Measurements from ENCODE around the gene SPESP1. TPM values are rescaled to one million over a fixed set of nuclear protein-coding genes. Genes with fewer than 3 reads are reported as not detected.

SPESP1 gene
- total RNA-seq, 2 experiments from 2014 or later: not detected

GRCh38 chr15:68994981-68995761 is 64.8 kb downstream of the SPESP1 start:
- H3K4me1 Mint-ChIP-seq (ENCODE audit: low read depth): no peaks in the 10 kb centered on the region
- H3K27me3 Mint-ChIP-seq (ENCODE audit: low read depth): no peaks in the 10 kb centered on the region
- H3K4me3 Mint-ChIP-seq: no peak overlapping the region
- CTCF ChIA-PET: no interaction called here
- no peak overlapping the region for H3K27ac Mint-ChIP-seq
- ATAC-seq (no peak), DNase-seq (no peak)
- H3K36me3 Mint-ChIP-seq (ENCODE audit: low read depth): no peaks in the 10 kb centered on the region
- POLR2A ChIA-PET: no interaction called here
- no peaks in the 10 kb centered on the region for H3K9me3 Mint-ChIP-seq (ENCODE audit: insufficient read depth)

Other genes with a start within 250 kb of the SPESP1 start
- 100 to 1,000 TPM; 227 TPM for gene ANP32A, start 109.6 kb upstream of the SPESP1 start, total RNA-seq
- not detected for gene NOX5, start 84.2 kb downstream of the SPESP1 start, total RNA-seq
- 1 to 10 TPM; 3.1 to 3.2 TPM for gene GLCE, start 230.1 kb downstream of the SPESP1 start, total RNA-seq

Measured in activated CD8-positive, alpha-beta T cell treated with anti-CD3 and anti-CD28 coated beads, Interleukin-2, amount 10 ng/mL, durations not matched to agents 7 days and 5 days (primary cell).